ENCODE data around the gene PARD3.
"Not testable (repeated sequence)": the region's sequence is repeated elsewhere in the genome, so short reads cannot be mapped to it uniquely, and the experiment has no call there.

PARD3 gene

GRCh38 chr10:34446049-34446448, 369.0 kb downstream of the PARD3 start:
- no peak for DNase-seq

DNA sequence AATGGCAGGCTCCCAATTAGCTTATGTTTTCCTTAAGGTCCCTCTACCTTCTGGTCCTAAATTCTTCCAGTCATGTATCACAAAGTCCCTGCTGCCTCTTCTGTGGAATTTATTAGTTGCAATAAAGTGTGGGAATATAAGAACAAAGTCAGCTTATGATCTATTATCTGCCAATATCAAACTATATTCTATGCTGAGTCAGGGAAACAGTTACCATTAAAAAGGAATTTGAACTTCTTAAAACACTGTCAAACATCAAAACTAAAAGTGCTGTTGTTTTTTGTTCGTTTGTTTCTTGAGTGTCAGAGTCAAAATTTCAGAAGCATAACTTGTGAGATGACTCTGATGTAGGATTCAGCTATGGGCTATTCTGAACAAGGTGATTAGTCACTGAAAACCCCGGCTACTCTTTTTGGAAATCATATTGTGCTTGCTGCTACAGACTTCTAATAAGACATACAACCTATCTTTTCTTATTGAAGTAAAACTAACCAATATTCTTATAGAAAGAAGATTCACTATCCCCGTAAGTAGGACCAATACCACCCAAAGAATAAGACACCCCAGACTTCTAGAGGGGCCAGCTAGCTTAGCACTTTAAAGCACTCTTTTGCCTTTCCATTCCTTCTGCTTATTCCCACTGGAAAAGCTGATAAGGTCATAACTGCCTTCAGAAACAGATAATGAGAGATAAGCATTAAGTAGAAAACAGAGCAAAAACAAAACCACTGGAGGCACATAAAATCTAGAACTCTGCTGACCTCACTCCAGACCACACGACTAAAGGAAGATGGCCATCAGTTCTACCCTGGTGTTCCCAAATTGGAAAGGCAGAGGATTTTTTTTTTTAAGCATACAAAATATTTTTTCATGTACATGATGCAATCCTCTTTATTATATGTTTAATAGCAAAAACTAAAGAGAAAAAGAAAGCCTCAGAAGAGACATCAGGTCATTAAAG, 370.6 kb downstream of the PARD3 start:
- DNase-seq, result no peak

- not testable (repeated sequence) for DNase-seq
Measured at GRCh38 chr10:34439386-34439785, 375.7 kb downstream of the PARD3 start.

- no peak for DNase-seq
Measured at GRCh38 chr10:34438741-34439140, 376.4 kb downstream of the PARD3 start.

DNA sequence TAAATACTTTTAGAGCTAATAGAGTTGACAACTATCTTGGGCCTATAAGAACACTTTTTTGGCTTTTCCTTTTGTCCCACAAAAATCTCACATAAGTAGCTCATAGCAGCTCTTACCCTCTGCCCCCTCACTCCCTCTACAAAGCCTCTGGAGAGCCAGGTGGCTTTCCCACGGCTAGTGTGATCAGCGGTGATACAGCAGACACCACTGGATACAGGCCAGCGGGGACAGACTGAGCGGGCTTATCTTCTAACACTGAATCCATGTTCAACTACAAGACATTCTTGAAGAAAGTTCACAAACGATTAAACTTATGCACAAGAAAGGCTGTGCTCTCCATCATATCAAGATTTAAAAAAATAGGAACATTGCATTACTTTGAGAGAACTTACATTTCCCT, 377.2 kb downstream of the PARD3 start:
- no peak for DNase-seq

- DNase-seq, result no peak
Measured at GRCh38 chr10:34434119-34434594, 380.9 kb downstream of the PARD3 start.

DNA sequence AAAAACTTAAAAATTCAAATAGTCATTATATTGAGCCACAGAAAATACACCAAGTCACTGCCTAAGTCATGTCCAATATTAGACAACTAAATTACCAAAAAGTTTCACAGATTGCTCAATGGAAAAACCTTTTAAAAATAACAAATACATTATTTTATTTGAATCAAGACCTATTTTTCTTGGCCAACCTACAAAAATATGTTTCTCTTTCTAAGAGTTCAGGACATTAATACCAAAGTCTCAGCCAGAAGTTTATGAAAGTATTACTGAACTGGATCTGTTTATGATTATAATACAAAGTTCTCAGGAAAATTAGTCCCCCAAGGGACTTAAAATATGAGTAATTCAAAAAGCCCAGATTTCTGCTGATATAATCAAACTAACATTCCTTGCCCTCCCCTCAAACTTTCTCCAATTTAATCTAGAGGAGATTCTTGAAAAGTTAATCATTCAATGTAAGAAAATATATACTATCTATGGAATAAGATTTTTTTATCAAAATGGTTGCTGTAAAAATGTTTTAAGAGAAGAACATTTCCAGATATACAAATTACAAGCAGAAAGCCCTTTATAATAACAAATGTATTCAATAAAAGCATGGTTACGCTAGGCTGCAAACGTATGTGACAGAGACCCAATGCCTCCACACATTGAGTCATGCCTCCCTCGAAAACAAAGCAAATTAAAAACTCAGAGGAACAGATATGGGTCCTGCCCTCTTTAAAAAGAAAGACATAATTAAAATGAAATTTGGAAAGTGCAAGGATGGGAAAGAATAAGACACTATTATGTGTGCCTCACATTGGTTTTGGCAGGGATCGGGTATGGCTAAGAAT, 381.6 kb downstream of the PARD3 start:
- no peak for DNase-seq

- no peak for DNase-seq
Measured at GRCh38 chr10:34432589-34432988, 382.5 kb downstream of the PARD3 start.

DNA sequence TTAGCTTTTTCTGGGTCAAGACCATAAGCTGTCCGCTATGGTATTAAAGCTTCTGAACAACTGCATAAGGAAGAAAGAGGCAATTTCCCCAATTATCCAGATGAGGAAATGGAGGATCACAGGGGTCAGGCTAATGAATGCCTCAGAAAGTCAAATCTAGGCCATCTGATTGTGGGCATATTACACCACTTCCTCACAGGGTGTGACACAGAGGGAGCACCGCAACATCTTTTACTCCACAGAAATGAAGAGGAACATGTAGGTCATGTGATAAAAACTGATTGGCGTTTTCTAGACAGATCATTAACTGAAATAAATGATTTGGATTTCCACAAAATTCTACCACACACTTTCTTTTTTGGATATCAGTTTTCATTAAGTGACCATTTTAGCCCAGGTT, 384.4 kb downstream of the PARD3 start:
- no peak for DNase-seq

- no peak for DNase-seq
Measured at GRCh38 chr10:34428501-34428900, 386.6 kb downstream of the PARD3 start.

- no peak for DNase-seq
Measured at GRCh38 chr10:34427911-34428216, 387.2 kb downstream of the PARD3 start.

DNA sequence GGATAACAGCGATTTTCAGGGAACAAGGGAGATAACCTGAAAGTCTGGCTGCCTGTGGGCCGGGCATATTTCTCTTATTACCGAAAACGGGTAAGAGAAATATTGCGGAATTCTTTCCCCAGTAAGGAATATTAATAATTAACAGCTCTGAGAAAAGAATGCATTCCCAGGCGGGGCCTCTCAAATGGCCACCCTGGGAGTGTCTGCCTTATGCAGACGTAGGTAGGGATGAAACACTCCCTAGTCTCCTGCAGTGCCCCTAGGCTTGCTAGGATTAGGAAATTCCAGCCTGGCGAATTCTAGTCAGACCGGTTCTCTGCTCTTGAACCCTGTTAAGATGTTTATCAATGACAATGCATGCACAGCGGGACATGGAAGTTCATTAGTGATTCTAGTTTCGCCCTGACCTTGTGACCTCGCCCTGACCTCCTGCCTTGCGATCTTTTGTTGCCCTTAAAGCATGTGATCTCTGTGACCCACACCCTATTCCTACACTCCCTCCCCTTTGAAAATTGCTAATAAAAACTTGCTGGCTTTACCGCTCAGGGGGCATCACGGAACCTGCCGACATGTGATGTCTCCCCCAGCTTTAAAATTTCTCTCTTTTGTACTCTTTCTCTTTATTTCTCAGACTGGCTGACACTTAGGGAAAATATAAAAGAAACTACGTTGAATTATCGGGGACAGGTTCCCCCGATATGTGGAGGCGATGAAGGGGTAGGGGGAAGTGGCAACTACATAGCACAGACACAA, 387.8 kb downstream of the PARD3 start:
- DNase-seq, result not testable (repeated sequence)

DNA sequence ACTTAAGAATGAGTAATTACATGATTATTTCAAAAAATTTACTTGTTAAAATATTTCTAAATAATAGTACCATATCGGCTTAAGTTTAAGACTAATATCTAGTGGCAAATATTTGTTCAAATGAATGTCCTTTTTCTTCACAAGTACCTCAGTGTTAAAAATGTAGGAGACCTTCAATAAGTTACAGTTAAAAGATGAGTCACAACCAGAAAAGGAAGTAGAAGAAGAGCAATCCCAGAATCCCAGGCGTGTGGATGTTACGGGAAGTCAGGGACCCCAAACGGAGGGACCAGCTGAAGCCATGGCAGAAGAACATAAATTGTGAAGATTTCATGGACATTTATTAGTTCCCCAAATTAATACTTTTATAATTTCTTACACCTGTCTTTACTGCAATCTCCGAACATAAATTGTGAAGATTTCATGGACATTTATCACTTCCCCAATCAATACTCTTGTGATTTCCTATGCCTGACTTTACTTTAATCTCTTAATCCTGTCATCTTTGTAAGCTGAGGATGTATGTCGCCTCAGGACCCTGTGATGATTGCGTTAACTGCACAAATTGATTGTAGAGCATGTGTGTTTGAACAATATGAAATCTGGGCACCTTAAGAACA, 388.4 kb downstream of the PARD3 start:
- not testable (repeated sequence) for DNase-seq

DNA sequence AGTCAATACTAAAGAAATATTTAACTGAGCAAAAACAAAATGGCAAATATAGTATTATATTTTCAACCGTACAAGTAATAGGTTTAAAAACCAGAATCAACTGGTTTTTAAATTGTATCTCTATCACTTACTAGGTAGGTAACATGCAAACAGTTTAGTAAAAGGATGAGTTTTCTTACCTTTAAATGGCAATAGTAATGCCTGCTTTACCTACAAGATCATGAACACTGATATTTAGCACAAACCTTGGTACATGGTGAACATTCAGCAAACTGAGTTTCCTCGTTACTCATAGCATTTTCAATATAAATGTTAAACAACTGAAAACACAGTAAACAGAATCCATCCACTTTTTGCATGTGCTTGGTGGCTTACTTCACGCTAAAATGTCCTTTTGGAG, 389.1 kb downstream of the PARD3 start:
- no peak for DNase-seq

GRCh38 chr10:34423673-34424625, 391.1 kb downstream of the PARD3 start:
- no peak for DNase-seq

DNA sequence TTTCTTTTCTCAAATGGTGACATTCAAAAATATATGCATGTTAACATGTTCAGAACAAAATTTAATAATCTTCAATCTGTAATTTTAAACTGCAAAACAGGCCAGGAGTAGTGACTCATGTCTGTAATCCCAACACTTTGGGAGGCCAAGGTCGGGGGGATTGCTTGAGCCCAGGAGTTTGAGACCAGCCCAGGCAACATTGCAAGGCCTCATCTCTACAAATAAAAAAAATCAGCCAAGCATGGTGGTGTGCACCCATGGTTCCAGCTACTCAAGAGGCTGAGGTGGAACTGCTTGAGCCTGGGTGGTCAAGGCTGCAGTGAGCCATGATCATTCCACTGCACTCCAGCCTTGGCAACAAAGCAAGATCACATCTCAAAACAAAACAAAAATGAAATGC, 394.3 kb downstream of the PARD3 start:
- no peak for DNase-seq

DNA sequence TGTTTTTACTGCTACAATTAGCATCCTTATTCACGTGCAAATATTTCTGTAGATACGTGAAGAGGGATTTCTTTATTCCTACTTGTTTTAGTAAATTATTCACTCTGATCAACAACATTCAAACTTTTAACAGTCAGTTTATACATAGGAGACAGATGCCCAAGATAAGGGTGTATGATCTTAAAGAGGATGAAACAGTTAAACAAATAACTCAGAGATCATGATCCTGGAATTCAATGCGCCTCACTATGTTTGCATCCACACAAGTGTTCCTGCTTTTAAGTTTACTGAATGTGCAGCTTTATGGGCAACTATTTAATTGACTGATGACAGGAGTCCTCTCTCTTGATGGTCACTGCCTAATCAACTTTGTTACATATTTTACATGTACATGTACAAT, 394.8 kb downstream of the PARD3 start:
- DNase-seq, result no peak

DNA sequence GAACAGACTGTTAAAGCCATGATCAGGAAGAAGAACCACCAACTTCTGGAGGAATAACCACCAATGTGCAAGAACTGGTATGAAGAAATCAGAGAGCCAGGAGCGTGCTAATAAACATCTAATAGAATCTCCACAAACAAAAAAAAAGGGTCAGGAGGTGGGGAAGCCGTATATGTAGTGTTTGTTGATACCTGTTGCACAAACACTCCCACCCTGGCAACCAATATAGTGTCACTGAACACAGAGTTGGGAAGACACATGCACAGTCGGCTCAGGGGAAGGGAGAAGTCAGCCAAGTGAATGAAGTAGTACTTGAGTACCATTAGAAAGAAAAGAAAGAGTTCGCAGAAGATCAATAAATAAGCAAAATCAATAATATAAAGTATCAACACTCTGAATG, 400.1 kb downstream of the PARD3 start:
- no peak for DNase-seq

DNA sequence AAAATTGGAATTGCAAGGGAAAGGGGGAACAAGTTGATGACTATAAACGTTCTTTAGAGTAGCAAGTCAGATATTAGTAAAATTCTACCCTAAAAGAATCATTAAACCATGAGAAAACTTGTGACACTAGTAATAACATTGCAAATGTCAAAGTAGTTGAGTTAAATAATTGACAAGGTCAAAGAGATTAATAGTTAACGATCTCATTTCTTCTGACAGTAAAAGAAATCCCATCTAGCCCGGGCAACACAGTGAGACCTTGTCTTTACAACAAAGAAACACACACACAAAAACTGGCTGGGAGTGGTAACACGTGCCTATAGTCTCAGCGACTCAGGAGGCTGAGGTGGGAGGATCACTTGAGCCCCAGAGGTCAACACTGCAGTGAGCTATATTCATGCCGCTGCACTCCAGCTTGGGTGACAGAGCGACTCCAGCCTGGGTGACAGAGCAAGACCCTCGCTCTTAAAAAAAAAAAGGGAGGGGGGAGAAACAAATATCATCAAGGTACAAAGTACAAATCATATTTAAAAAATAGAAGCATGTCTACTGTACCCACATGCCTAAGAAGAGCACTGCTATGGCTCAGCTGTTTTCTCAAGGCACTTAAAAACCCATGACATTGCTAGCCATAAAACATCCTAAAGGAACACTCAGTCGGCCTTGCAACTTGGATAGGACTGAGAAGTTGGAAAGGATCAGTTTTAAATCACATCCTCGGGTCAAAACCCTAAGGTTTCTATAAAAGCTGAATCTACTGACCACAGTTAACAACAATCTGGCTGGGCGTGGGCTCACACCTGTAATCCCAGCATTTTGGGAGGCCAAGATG, 401.1 kb downstream of the PARD3 start:
- DNase-seq, result no peak

GRCh38 chr10:34413214-34413613, 401.9 kb downstream of the PARD3 start:
- DNase-seq, result no peak

GRCh38 chr10:34408956-34409355, 406.1 kb downstream of the PARD3 start:
- DNase-seq, result no peak

Data from activated CD4-positive, alpha-beta T cell treated with anti-CD3 and anti-CD28 coated beads for 1 hour (primary cell).